Psoas muscle (tissue), 8 donors: ENCODE results near the gene KRT16. TPM values are rescaled to one million over a fixed set of nuclear protein-coding genes. Genes with fewer than 3 reads are reported as not detected.

Source experiments
- ATAC-seq, 4 donors: fragments of 200-7000 bp; cut with Tn5 transposase; one replicate each; pipeline ENCODE4 v1.9.1; 2020; ENCODE audit warnings: moderate library complexity in 3 of 4, mild to moderate bottlenecking in 2 of 4
- DNase-seq, 2 donors: peaks; one replicate each; pipeline ENCODE4 v3.0.0-alpha.2; 2020
- H3K27ac ChIP-seq: fragments of 200-600 bp; one replicate; pipeline ENCODE4 v1.8.0; 2022
- H3K27me3 ChIP-seq, 3 donors: fragments of 200-600 bp in 1 of 3; one replicate each; pipeline versions ENCODE4 v1.6.1 to v1.8.0; 2013 to 2022; ENCODE audit warnings: low read length in 2 of 3, mild to moderate bottlenecking in 2 of 3, moderate library complexity in 1 of 3; ENCODE audit not compliant: insufficient read depth in 3 of 3
- H3K36me3 ChIP-seq, 2 donors: fragments of 200-600 bp in 1 of 2; one replicate each; pipeline versions ENCODE4 v1.6.1 to v1.8.0; 2013 to 2022; ENCODE audit warnings: low read depth in 1 of 2, mild to moderate bottlenecking in 1 of 2, moderate library complexity in 1 of 2; ENCODE audit not compliant: insufficient read depth in 1 of 2
- H3K4me1 ChIP-seq: fragments of 200-600 bp; one replicate; pipeline ENCODE4 v1.8.0; 2022
- H3K4me3 ChIP-seq: fragments of 200-600 bp; one replicate; pipeline ENCODE4 v1.8.0; 2022; ENCODE audit warnings: mild to moderate bottlenecking
- H3K9me3 ChIP-seq: fragments of 200-600 bp; one replicate; pipeline ENCODE4 v1.8.0; 2022
- CTCF ChIP-seq: fragments of 200-600 bp; IDR thresholded peaks from one replicate; pipeline ENCODE4 v1.8.0; 2022; ENCODE audit warnings: antibody characterized with exemption
- WGBS, 3 donors: extraction: QIAGEN DNeasy Blood & Tissue Kit; methylation state at CpG; one replicate each; pipeline versions ENCODE4 v1.1.6 to v1.1.7; 2013; 5-methylcytosine and 5-hydroxymethylcytosine counted together
- intact Hi-C, 2 donors: fragments of 100-400 bp; cut with DNase I; formaldehyde crosslinking; loops; one replicate each; pipeline versions ENCODE4 v1.11.0 to v1.14.2; 2022
- polyA plus RNA-seq, 3 donors: library from polyadenylated mRNA; stranded (reverse); fragments of 200-250 nt; gene quantifications; one replicate each; pipeline ENCODE4 v1.2.3, GENCODE V29; 2013
- total RNA-seq, 4 donors: library from RNA; stranded (reverse); fragmentation: NEBNext Ultra II Directional in 2 of 4; extraction: Animal tissue kit (Norgen Biotek cat#: 25700) in 2 of 4; gene quantifications; one replicate each; pipeline versions ENCODE4 v1.2.1 to v1.2.4, GENCODE V29; 2021 to 2023
- donor health status: healthy with polysubstance abuse.
- donor health status: DM: no; HTN: no; CAD: no; lungs with moderate emphysema.
- donor health status: Bipolar disorder and iron deficiency.
- donor health status: healthy.
- donor health status: DM: yes; HTN: yes; CAD: no.
- donor health status: DM: no; HTN: no; CAD: no.
- donor health status: DM: no; HTN: no; CAD: no.
- donor health status: DM: yes; HTN: yes; CAD: no.

The KRT16 gene
- total and polyA plus RNA-seq, 7 donors = 0.07 to 0.26 (median 0.15) TPM; not detected in 3

- WGBS, 3 donors = 52 to 59% (median 54%) methylated on average over 6 to 8 of the region's 8 CpGs
These were observed 19.1 kb downstream of the KRT16 start for GRCh38 chr17:41593306-41593981.

GRCh38 chr17:41592601-41593305 lies 19.8 kb downstream of the KRT16 start:
- Histone ChIP-seq H3K4me1 (no peaks in the 10 kb centered on the region), H3K9me3 (no peaks in the 10 kb centered on the region), H3K27me3 (peaks cover 0 to 3% (median 2%) of the 10 kb centered on the region in 3 donors), H3K27ac (no peak overlapping the region), H3K36me3 (no peaks in the 10 kb centered on the region), H3K4me3 (no peak overlapping the region)
- 70 to 81% (median 73%) methylated on average over 12 of the region's 12 CpGs for WGBS, 3 donors
- no peak for TF ChIP-seq CTCF
- no peak for DNase-seq
- no peak for ATAC-seq
- intact Hi-C loops = no loop called here

More at GRCh38 chr17:41593306-41593981, 19.1 kb downstream of the KRT16 start:
- no peak for DNase-seq
- Histone ChIP-seq H3K27ac (no peak overlapping the region), H3K27me3 (peaks cover 0 to 3% (median 2%) of the 10 kb centered on the region in 3 donors), H3K9me3 (no peaks in the 10 kb centered on the region), H3K4me3 (no peak overlapping the region), H3K4me1 (no peaks in the 10 kb centered on the region), H3K36me3 (no peaks in the 10 kb centered on the region)
- no peak for ATAC-seq
- TF ChIP-seq CTCF = no peak
- intact Hi-C loops = no loop called here

GRCh38 chr17:41589301-41589700 lies 23.3 kb downstream of the KRT16 start:
- Histone ChIP-seq H3K36me3 (no peaks in the 10 kb centered on the region), H3K9me3 (no peaks in the 10 kb centered on the region), H3K27ac (no peak overlapping the region), H3K4me3 (no peak overlapping the region), H3K4me1 (no peaks in the 10 kb centered on the region), H3K27me3 (peaks cover 0 to 3% (median 0%) of the 10 kb centered on the region in 3 donors)
- 61 to 68% (median 62%) methylated on average over 3 of the region's 3 CpGs for WGBS, 3 donors
- DNase-seq = no peak
- no peak for TF ChIP-seq CTCF
- intact Hi-C loops = no loop called here
- ATAC-seq = no peak

- 74 to 86% (median 74%) methylated on average over 6 to 8 of the region's 8 CpGs for WGBS, 3 donors
- TF ChIP-seq CTCF = no peak
- Histone ChIP-seq H3K27me3 (no peaks in the 10 kb centered on the region), H3K4me3 (no peak overlapping the region), H3K27ac (no peak overlapping the region), H3K4me1 (no peaks in the 10 kb centered on the region), H3K9me3 (no peaks in the 10 kb centered on the region), H3K36me3 (no peaks in the 10 kb centered on the region)
- ATAC-seq (no peak), DNase-seq (no peak)
- intact Hi-C loops = no loop called here
These were observed 24.3 kb downstream of the KRT16 start for GRCh38 chr17:41588126-41588810.
